Central memory CD8-positive, alpha-beta T cell (primary cell): ENCODE data around the gene MTOR.
"Not testable (repeated sequence)": the region's sequence is repeated elsewhere in the genome, so short reads cannot be mapped to it uniquely, and the experiment has no call there.

Experiments
- ATAC-seq: fragments of 150-1000 bp; cut with Tn5 transposase; replicated peaks from 2 replicates; pipeline ENCODE4 v1.10.0; 2022; ENCODE audit warnings: mild to moderate bottlenecking, moderate FRiP score, moderate number of reproducible peaks; ENCODE audit not compliant: poor library complexity, severe bottlenecking; ENCODE audit errors: extremely low read depth
- DNase-seq, 2 donors: peaks; one replicate each; pipeline ENCODE4 v3.0.0; 2021; ENCODE audit warnings: low spot score in 2 of 2
- H3K27ac Mint-ChIP-seq: one replicate; pipeline ENCODE4 v1.8.0; 2022; ENCODE audit warnings: low read depth, mild to moderate bottlenecking, moderate library complexity, mixed read lengths
- H3K27me3 Mint-ChIP-seq: one replicate; pipeline ENCODE4 v1.8.0; 2022; ENCODE audit warnings: mixed read lengths
- H3K36me3 Mint-ChIP-seq: one replicate; pipeline ENCODE4 v1.8.0; 2022; ENCODE audit warnings: mild to moderate bottlenecking, moderate library complexity, mixed read lengths; ENCODE audit not compliant: insufficient read depth
- H3K4me1 Mint-ChIP-seq: one replicate; pipeline ENCODE4 v1.8.0; 2022; ENCODE audit warnings: mixed read lengths
- H3K4me3 Mint-ChIP-seq: one replicate; pipeline ENCODE4 v1.8.0; 2022; ENCODE audit warnings: mild to moderate bottlenecking, moderate library complexity, mixed read lengths
- H3K9me3 Mint-ChIP-seq: one replicate; pipeline ENCODE4 v1.8.0; 2022; ENCODE audit warnings: mixed read lengths

Gene MTOR

DNA sequence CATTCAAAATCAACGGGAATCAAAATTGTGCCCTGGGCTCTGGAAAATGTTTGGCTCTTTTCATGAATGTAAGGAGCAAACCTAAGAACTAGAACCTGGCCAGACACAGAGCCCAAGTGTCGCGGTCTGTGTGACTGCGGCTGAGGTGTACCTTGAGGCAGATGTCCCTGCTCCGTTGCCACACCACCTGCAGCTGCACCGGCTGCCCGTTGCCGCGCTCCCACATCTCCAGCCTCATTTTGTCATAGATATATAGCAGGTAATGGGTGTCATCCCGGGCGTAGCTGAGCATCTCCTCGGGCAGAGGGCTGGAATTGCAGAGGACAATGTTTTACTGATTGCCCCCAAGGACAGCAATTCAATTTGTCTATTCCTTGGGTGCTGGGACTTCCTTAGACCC is 181.4 kb downstream of the MTOR start:
- no peaks in the 10 kb centered on the region for H3K4me1 Mint-ChIP-seq

GRCh38 chr1:11078631-11079030 is 183.7 kb downstream of the MTOR start:
- Mint-ChIP-seq H3K27me3 (no peaks in the 10 kb centered on the region), H3K27ac (no peak overlapping the region), H3K4me3 (no peak overlapping the region), H3K9me3 (no peaks in the 10 kb centered on the region), H3K36me3 (peaks cover 68% of the 10 kb centered on the region), H3K4me1 (no peaks in the 10 kb centered on the region)
- DNase-seq (no peak), ATAC-seq (no peak)

More for the DNA sequence above, 181.4 kb downstream of the MTOR start:
- DNase-seq (no peak), ATAC-seq (no peak)
- H3K4me3 Mint-ChIP-seq, result no peak overlapping the region
- H3K9me3 Mint-ChIP-seq, result no peaks in the 10 kb centered on the region
- H3K27me3 Mint-ChIP-seq, result no peaks in the 10 kb centered on the region
- no peak overlapping the region for H3K27ac Mint-ChIP-seq
- H3K36me3 Mint-ChIP-seq, result peaks cover 55% of the 10 kb centered on the region

DNA sequence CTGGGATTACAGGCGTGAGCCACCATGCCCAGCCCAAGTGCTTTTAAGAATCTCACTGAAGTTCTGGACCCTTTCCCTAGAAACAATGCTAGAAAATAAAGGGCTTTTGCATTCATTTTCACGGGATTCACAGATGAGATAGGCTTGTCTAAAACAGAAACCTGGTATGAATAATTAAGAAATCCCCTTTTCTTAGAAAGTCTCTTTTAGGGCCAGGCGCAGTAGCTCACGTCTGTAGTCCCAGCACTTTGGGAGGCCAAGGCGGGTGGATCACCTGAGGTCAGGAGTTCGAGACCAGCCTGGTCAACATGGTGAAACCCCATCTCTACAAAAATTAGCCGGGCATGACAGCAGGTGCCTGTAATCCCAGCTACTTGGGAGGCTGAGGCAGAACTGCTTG is 189.0 kb downstream of the MTOR start:
- not testable (repeated sequence) for H3K27me3 Mint-ChIP-seq, ATAC-seq, DNase-seq, H3K9me3 Mint-ChIP-seq, H3K4me3 Mint-ChIP-seq, H3K4me1 Mint-ChIP-seq, H3K27ac Mint-ChIP-seq
- peaks cover 64% of the 10 kb centered on the region for H3K36me3 Mint-ChIP-seq

- H3K27me3 Mint-ChIP-seq, result no peaks in the 10 kb centered on the region
- no peak for DNase-seq
- peaks cover 66% of the 10 kb centered on the region for H3K36me3 Mint-ChIP-seq
- peaks cover 8% of the 10 kb centered on the region for H3K4me1 Mint-ChIP-seq
- H3K9me3 Mint-ChIP-seq, result no peaks in the 10 kb centered on the region
- ATAC-seq, result no peak
- H3K27ac Mint-ChIP-seq, result no peak overlapping the region
- no peak overlapping the region for H3K4me3 Mint-ChIP-seq
These were observed 190.0 kb downstream of the MTOR start for GRCh38 chr1:11072216-11072917.

DNA sequence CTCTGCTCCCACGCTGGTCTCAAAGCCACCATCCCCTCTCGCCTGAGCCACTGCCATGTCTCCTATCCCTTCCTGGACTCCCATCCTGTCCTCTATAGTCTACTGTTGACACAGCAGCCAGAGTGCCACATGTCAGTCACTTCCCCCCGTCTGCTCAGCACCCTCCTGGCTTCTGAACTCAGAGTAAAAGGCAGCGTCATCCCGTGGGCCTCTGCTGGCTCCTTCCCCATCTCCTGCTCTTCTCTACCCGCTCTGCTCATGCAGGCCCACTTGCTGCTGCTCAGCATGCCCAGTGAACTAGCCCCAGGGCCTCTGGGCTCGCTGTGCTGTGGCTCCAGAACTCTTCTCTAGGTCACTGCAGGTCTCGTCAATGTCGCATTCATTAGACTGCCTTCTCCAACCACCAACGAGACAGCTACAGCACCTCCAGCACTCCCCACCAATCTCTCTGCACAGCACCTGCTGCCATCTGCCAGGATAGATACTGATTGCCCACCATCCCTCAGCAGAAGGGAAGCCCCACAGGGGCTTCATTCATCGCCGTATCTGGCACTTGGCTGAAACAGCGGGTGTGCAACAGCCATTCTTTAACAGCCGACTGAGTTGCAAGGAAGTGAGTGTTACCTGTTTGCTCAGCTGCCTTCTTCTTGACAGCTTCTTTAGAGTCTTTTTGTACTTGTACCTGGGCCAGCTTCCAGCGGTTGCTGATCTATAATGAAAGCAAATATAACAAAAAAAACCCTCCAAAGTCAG is 190.7 kb downstream of the MTOR start:
- H3K4me1 Mint-ChIP-seq, result peaks cover 8% of the 10 kb centered on the region
- no peak overlapping the region for H3K4me3 Mint-ChIP-seq
- no peaks in the 10 kb centered on the region for H3K27me3 Mint-ChIP-seq
- no peaks in the 10 kb centered on the region for H3K9me3 Mint-ChIP-seq
- no peak for DNase-seq
- H3K27ac Mint-ChIP-seq, result no peak overlapping the region
- H3K36me3 Mint-ChIP-seq, result peaks cover 61% of the 10 kb centered on the region
- no peak for ATAC-seq

- Mint-ChIP-seq H3K27ac (no peak overlapping the region), H3K27me3 (no peaks in the 10 kb centered on the region), H3K36me3 (peaks cover 57% of the 10 kb centered on the region), H3K4me3 (no peak overlapping the region), H3K9me3 (no peaks in the 10 kb centered on the region), H3K4me1 (peaks cover 8% of the 10 kb centered on the region)
- DNase-seq, result no peak
- no peak for ATAC-seq
These were observed 191.5 kb downstream of the MTOR start for GRCh38 chr1:11070876-11071275.

DNA sequence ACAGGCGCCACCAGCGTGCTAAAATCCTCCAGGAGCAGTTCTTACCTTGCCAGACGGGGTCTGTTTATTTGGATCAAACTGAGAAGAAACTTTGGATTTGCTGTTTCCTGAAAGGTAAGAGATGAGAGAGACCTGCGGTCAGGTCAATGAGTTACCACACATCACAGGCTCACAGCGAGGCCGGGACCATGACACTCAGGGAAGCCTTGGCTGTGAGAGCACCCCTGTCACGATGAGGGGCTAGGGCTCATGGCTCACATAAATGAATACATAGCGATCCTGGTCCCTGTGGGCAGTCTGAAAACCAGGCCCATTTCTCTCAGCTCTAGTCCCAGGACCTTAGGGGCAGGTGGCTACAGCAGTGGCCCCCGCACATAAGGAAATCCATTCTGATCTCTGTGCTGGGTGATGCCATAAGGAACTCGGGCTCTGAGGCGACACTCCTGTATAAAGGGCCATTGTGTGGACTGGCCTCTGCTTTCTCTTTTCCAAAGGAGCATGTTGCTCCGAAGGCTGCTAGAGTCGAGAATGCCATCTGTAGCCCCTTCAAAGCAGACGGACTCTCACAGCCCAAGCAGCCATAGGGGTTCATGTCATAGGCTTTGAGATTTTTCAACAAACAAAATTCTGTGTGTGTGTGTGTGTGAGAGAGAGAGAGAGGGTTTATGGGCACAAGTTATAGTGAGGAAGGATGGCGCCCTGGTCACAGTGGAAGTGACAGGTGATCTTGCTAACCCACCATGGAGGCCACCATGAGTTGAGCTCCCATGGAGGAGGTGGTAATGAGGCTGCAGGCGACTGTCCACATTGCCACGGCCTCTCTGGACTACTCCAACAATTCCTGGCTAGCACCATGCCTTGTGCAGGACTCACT is 193.5 kb downstream of the MTOR start:
- no peak overlapping the region for H3K4me3 Mint-ChIP-seq
- DNase-seq, result no peak
- H3K27me3 Mint-ChIP-seq, result no peaks in the 10 kb centered on the region
- peaks cover 49% of the 10 kb centered on the region for H3K36me3 Mint-ChIP-seq
- H3K27ac Mint-ChIP-seq, result no peak overlapping the region
- H3K9me3 Mint-ChIP-seq, result no peaks in the 10 kb centered on the region
- peaks cover 8% of the 10 kb centered on the region for H3K4me1 Mint-ChIP-seq
- no peak for ATAC-seq

DNA sequence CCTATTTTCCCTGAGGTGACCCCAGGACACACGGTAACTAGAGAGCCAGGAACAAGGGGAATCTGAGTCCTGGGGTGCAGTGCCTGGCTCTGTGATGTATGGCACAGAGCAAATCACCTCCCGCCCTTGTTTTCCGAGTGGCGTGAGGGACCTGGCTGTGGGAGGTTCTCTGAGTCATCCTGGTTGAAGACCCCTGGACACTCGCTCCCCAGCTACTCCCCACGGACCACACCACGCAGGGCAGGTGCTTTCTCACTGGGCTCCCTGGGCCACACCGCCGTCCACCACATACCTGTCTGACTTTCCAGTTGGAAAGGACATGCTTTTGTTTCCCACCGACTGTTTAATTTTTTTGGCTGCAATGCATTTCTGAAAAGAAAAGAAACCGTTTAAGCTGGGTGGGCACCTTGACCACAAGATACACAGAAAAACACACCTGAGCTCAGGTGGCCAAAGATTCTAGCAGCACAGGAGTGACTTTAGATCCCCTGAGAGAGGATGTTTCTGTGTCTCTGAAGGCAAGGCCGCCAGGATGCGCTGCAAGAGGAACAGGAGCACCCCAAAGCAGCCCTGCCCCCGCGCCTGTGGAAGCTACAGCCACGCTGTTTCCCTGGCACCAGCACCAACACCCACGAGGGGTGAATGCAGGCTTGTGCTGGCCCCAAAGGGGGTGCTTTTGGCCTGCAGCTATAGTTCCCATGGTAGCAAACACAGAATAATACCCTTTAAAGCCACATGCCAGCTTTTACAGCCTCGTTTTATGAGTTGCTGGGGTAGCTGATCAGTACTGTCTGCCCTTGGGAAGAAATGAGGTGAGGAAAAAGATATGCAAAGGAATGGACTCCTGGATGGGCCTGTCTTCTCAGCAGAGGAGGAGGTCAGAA is 194.4 kb downstream of the MTOR start:
- Mint-ChIP-seq H3K36me3 (peaks cover 49% of the 10 kb centered on the region), H3K27ac (no peak overlapping the region), H3K9me3 (no peaks in the 10 kb centered on the region), H3K27me3 (no peaks in the 10 kb centered on the region), H3K4me3 (no peak overlapping the region), H3K4me1 (peaks cover 14% of the 10 kb centered on the region)
- DNase-seq (no peak), ATAC-seq (no peak)

DNA sequence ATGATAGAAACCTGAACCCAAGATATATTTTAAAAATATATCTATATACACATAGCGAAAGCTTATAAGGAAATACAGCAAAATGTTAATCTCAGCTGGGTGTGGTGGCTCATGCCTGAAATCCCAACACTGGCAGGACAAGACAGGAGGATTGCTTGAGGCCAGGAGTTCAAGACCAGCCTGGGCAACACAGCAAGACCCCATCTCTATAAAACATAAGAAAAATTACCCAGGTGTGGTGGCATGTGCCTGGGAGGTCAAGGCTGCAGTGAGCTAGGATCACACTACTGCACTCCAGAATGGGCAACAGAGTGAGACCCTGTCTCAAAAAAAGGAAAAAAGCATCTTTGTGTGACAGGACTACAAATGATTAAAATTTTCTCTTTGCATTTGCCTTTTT is 196.6 kb downstream of the MTOR start:
- Mint-ChIP-seq H3K36me3 (peaks cover 42% of the 10 kb centered on the region), H3K27me3 (no peaks in the 10 kb centered on the region), H3K4me1 (peaks cover 21% of the 10 kb centered on the region), H3K27ac (no peak overlapping the region), H3K9me3 (no peaks in the 10 kb centered on the region), H3K4me3 (no peak overlapping the region)
- DNase-seq (no peak), ATAC-seq (no peak)

- no peaks in the 10 kb centered on the region for H3K9me3 Mint-ChIP-seq
- no peak overlapping the region for H3K27ac Mint-ChIP-seq
- peaks cover 41% of the 10 kb centered on the region for H3K36me3 Mint-ChIP-seq
- DNase-seq (no peak), ATAC-seq (no peak)
- no peaks in the 10 kb centered on the region for H3K27me3 Mint-ChIP-seq
- H3K4me1 Mint-ChIP-seq, result peaks cover 27% of the 10 kb centered on the region
- H3K4me3 Mint-ChIP-seq, result no peak overlapping the region
These were observed 197.4 kb downstream of the MTOR start for GRCh38 chr1:11064942-11065341.

DNA sequence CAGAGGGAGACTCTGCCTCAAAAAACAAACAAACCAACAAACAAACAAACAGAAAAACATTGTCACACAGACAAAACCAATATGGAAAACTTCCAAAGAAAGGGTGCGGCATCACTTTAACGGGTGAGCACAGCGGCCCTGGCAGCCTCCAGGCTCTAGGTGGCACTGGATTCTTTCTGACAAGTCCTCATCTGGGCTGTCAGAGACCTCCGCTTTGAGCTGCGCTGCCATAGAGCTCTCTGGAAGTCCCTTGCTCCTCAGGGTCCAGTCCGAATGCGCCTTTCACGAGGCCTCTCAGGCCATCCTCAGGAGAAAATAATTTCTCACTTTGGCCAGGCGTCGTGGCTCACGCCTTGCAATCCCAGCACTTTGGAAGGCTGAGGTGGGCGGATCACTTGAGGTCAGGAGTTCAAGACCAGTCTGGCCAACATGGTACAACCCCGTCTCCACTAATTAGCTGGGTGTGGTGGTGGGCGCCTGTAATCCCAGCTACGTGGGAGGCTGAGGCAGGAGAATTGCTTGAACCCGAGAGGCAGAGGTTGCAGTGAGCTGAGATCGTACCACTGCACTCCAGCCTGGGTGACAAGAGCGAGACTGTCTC is 198.3 kb downstream of the MTOR start:
- peaks cover 35% of the 10 kb centered on the region for H3K36me3 Mint-ChIP-seq
- not testable (repeated sequence) for H3K27ac Mint-ChIP-seq, ATAC-seq, H3K9me3 Mint-ChIP-seq, H3K4me3 Mint-ChIP-seq, H3K27me3 Mint-ChIP-seq, DNase-seq
- peaks cover 31% of the 10 kb centered on the region for H3K4me1 Mint-ChIP-seq
